GM21367 (cell line): ENCODE measurements around the gene PCDH12.

ENCODE experiments used
- ATAC-seq: cut with Tn5 transposase; IDR thresholded peaks from one replicate; pipeline ENCODE4 v1.9.1; 2021; ENCODE audit not compliant: unreplicated experiment

PCDH12 gene

GRCh38 chr5:141910271-141910673 lies 47.7 kb downstream of the PCDH12 start:
- no peak for ATAC-seq

- ATAC-seq = no peak
Observed at GRCh38 chr5:141909212-141909611, 48.8 kb downstream of the PCDH12 start.

- no peak for ATAC-seq
Observed at GRCh38 chr5:141908796-141909195, 49.2 kb downstream of the PCDH12 start.

GRCh38 chr5:141906972-141907371 lies 51.0 kb downstream of the PCDH12 start:
- ATAC-seq = no peak

- no peak for ATAC-seq
Observed at GRCh38 chr5:141906517-141906916, 51.5 kb downstream of the PCDH12 start.

- ATAC-seq = no peak
Observed at GRCh38 chr5:141904551-141904950, 53.5 kb downstream of the PCDH12 start.

GRCh38 chr5:141903261-141903660 lies 54.7 kb downstream of the PCDH12 start:
- no peak for ATAC-seq

- no peak for ATAC-seq
Observed at GRCh38 chr5:141902015-141902814, 55.8 kb downstream of the PCDH12 start.

GRCh38 chr5:141898448-141899049 lies 59.5 kb downstream of the PCDH12 start:
- no peak for ATAC-seq

GRCh38 chr5:141897425-141897824 lies 60.6 kb downstream of the PCDH12 start:
- ATAC-seq = no peak
